Fibroblast of lung (primary cell): Measurements from ENCODE around the gene CLIC1. TPM values are rescaled to one million over a fixed set of nuclear protein-coding genes. Genes with fewer than 3 reads are reported as not detected.

ENCODE experiments used
- DNase-seq, 2 donors: peaks; one replicate each; pipeline versions ENCODE4 v3.0.0 to v3.0.0-alpha.2; 2010; ENCODE audit warnings: low read depth in 2 of 2
- H2AFZ ChIP-seq: 2 replicates; pipeline ENCODE4 v1.5.1; 2012; ENCODE audit warnings: low read length, control low read depth, inconsistent platforms
- H3K27ac ChIP-seq: 2 replicates; pipeline ENCODE4 v1.5.1; 2011; ENCODE audit warnings: low read length, control low read depth; ENCODE audit not compliant: insufficient read depth
- H3K27me3 ChIP-seq: 2 replicates; pipeline ENCODE4 v1.5.1; 2011; ENCODE audit warnings: mild to moderate bottlenecking, low read length; ENCODE audit not compliant: control insufficient read depth, insufficient read depth
- H3K36me3 ChIP-seq: 2 replicates; pipeline ENCODE4 v1.5.1; 2011; ENCODE audit warnings: low read length; ENCODE audit not compliant: control insufficient read depth, insufficient read depth
- H3K4me1 ChIP-seq: 2 replicates; pipeline ENCODE4 v1.5.1; 2011; ENCODE audit warnings: low read length; ENCODE audit not compliant: control insufficient read depth, insufficient read depth; ENCODE audit errors: extremely low read depth
- H3K4me2 ChIP-seq: 2 replicates; pipeline ENCODE4 v1.5.1; 2011; ENCODE audit warnings: low read length, control low read depth; ENCODE audit not compliant: insufficient read depth; ENCODE audit errors: extremely low read depth
- H3K4me3 ChIP-seq, 4 experiments: fragments of 200-600 bp in 1 of 4; sonication (generic) in 1 of 4; replicated peaks in 1 of 4; 2 replicates each; pipeline ENCODE4 v1.5.1; 2011 to 2016; ENCODE audit warnings: low read length in 4 of 4, low read depth in 3 of 4, mild to moderate bottlenecking in 3 of 4, control low read depth in 2 of 4, inconsistent platforms in 1 of 4, mixed read lengths in 1 of 4; ENCODE audit not compliant: insufficient read depth in 1 of 4; ENCODE audit errors: control extremely low read depth in 1 of 4
- H3K79me2 ChIP-seq: 2 replicates; pipeline ENCODE4 v1.5.1; 2012; ENCODE audit warnings: mild to moderate bottlenecking, low read length, inconsistent platforms; ENCODE audit not compliant: control insufficient read depth, insufficient read depth
- H3K9ac ChIP-seq: 2 replicates; pipeline ENCODE4 v1.5.1; 2011; ENCODE audit warnings: mild to moderate bottlenecking, low read length, control low read depth; ENCODE audit not compliant: insufficient read depth
- H3K9me3 ChIP-seq: 2 replicates; pipeline ENCODE4 v1.5.1; 2012; ENCODE audit warnings: low read depth, low read length; ENCODE audit not compliant: control insufficient read depth, insufficient read depth
- H4K20me1 ChIP-seq: 2 replicates; pipeline ENCODE4 v1.5.1; 2011; ENCODE audit warnings: low read length; ENCODE audit not compliant: control insufficient read depth, insufficient read depth; ENCODE audit errors: extremely low read depth
- CTCF ChIP-seq, 2 donors: IDR thresholded peaks in 1 of 2; conservative IDR thresholded peaks in 1 of 2; 1 replicate in 1 of 2; 2 replicates in 1 of 2; pipeline ENCODE4 v1.5.1; 2011 to 2012; ENCODE audit warnings: low read length in 2 of 2, control low read depth in 1 of 2, inconsistent platforms in 1 of 2, low read depth in 1 of 2, mild to moderate bottlenecking in 1 of 2
- EZH2 ChIP-seq: IDR thresholded peaks from 2 replicates; pipeline ENCODE4 v1.5.1; 2012; ENCODE audit warnings: low read length, control low read depth, mild to moderate bottlenecking; ENCODE audit errors: missing control alignments
- polyA plus RNA-seq, 2 donors: library from polyadenylated mRNA; depleted of rRNA in 1 of 2; stranded (reverse) in 1 of 2; unstranded in 1 of 2; fragments of >200 nt; gene quantifications; 2 replicates each; pipeline ENCODE4 v1.2.1, GENCODE V29; 2011 to 2012; ENCODE audit warnings: missing spikeins in 1 of 2
- total RNA-seq: library from RNA; depleted of rRNA; stranded (reverse); fragments of >200 nt; gene quantifications from 2 replicates; pipeline ENCODE4 v1.2.1, GENCODE V29; 2014

CLIC1 gene
- total and polyA plus RNA-seq, 2 donors (not counting 1 experiment from before 2014, with no cell fraction given), result 615 to 639 TPM

GRCh38 chr6:31725502-31726350, 10.6 kb downstream of the CLIC1 start:
- no peak overlapping the region for H2AFZ ChIP-seq
- H3K27ac ChIP-seq, result no peak overlapping the region
- H3K4me1 ChIP-seq, result peaks cover 8% of the 10 kb centered on the region
- no peaks in the 10 kb centered on the region for H3K27me3 ChIP-seq
- no peak overlapping the region for H3K4me2 ChIP-seq
- H3K79me2 ChIP-seq, result peaks cover 6% of the 10 kb centered on the region
- no peak overlapping the region for H3K9ac ChIP-seq
- no peaks in the 10 kb centered on the region for H3K9me3 ChIP-seq
- H3K36me3 ChIP-seq, result peaks cover 13% of the 10 kb centered on the region
- no peak overlapping the region for H3K4me3 ChIP-seq
- no peaks in the 10 kb centered on the region for H4K20me1 ChIP-seq
- no peak for TF ChIP-seq CTCF (conservative IDR thresholded peaks at IDR 0.05 in 1 of 2, IDR thresholded peaks at IDR 0.05 in 1 of 2; ENCODE audit: low read depth in 1 of 2, low read length in 2 of 2)
- TF ChIP-seq EZH2, result no peak
- no peak for DNase-seq

- H3K27me3 ChIP-seq, result no peaks in the 10 kb centered on the region
- peaks cover 10% of the 10 kb centered on the region for H3K36me3 ChIP-seq
- no peak overlapping the region for H3K4me3 ChIP-seq
- no peak overlapping the region for H3K27ac ChIP-seq
- no peak for DNase-seq
- peaks cover 5% of the 10 kb centered on the region for H3K4me1 ChIP-seq
- no peak overlapping the region for H2AFZ ChIP-seq
- no peaks in the 10 kb centered on the region for H3K9me3 ChIP-seq
- no peaks in the 10 kb centered on the region for H4K20me1 ChIP-seq
- H3K4me2 ChIP-seq, result no peak overlapping the region
- H3K79me2 ChIP-seq, result peaks cover 6% of the 10 kb centered on the region
- no peak overlapping the region for H3K9ac ChIP-seq
- TF ChIP-seq EZH2, result no peak
- TF ChIP-seq CTCF (conservative IDR thresholded peaks at IDR 0.05 in 1 of 2, IDR thresholded peaks at IDR 0.05 in 1 of 2; ENCODE audit: low read depth in 1 of 2, low read length in 2 of 2), result no peak
Measured at GRCh38 chr6:31723980-31724691, 12.2 kb downstream of the CLIC1 start.

- Histone ChIP-seq H3K4me1 (no peaks in the 10 kb centered on the region), H4K20me1 (no peaks in the 10 kb centered on the region), H2AFZ (no peak within 1 kb of the TSS), H3K4me2 (no peak within 1 kb of the TSS), H3K27ac (no peak within 1 kb of the TSS), H3K4me3 (no peak within 1 kb of the TSS), H3K79me2 (no peaks in the 10 kb centered on the region), H3K27me3 (no peaks in the 10 kb centered on the region), H3K9me3 (no peaks in the 10 kb centered on the region), H3K9ac (no peak within 1 kb of the TSS), H3K36me3 (peaks cover 9% of the 10 kb centered on the region)
- TF ChIP-seq CTCF (conservative IDR thresholded peaks at IDR 0.05 in 1 of 2, IDR thresholded peaks at IDR 0.05 in 1 of 2; ENCODE audit: low read depth in 1 of 2, low read length in 2 of 2) (no peak), EZH2 (no peak)
- no peak for DNase-seq
Measured at GRCh38 chr6:31723245-31723979, 12.9 kb downstream of the CLIC1 start, which contains the start of gene MPIG6B. MPIG6B (plus strand) TSS chr6:31723373; CDS start chr6:31723384, 11 bp downstream.
